Suppressor macrophage treated with lipopolysaccharide for 4 hours (primary cell): ENCODE measurements around the gene ILDR2.
"Not testable (repeated sequence)": the region's sequence is repeated elsewhere in the genome, so short reads cannot be mapped to it uniquely, and the experiment has no call there.

Experiments
- DNase-seq: peaks from one replicate; pipeline ENCODE4 v3.0.0-alpha.2; 2020

The ILDR2 gene

GRCh38 chr1:166884040-166884642, 91.2 kb downstream of the ILDR2 start:
- DNase-seq: peak; percentile 35

DNA sequence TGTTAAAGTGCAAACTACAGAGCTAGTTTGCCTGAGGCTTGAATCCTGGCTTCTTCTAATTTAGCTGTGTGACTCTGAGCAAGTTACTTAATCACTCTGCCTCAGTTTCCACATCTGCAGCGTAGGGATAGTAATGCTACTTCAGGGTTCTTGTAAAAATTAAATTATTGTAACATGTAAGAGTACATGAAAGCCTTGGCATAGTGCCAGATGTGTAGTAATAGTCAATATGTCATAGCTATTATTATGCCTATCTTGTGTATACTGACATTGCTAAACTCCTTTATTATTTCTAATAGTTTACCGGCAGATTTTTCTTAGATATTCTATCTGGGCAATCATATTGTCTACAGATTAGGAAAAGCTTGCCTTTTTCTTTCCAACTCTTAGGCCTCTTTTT, 92.4 kb downstream of the ILDR2 start:
- DNase-seq: no peak

GRCh38 chr1:166878173-166878917, 97.0 kb downstream of the ILDR2 start:
- DNase-seq: not testable (repeated sequence)

- DNase-seq: no peak
Measured at GRCh38 chr1:166876540-166876838, 98.9 kb downstream of the ILDR2 start.

GRCh38 chr1:166875734-166876539, 99.4 kb downstream of the ILDR2 start, which contains the start of gene TADA1:
TADA1 (minus strand) TSS chr1:166876264; CDS start chr1:166876233, 31 bp downstream.
- DNase-seq: peak; percentile 94

- no peak for DNase-seq
Measured at GRCh38 chr1:166875302-166875733, 100.0 kb downstream of the ILDR2 start.

- no peak for DNase-seq
Measured at GRCh38 chr1:166874464-166874863, 100.9 kb downstream of the ILDR2 start.

GRCh38 chr1:166870584-166870983, 104.8 kb downstream of the ILDR2 start:
- DNase-seq: no peak

DNA sequence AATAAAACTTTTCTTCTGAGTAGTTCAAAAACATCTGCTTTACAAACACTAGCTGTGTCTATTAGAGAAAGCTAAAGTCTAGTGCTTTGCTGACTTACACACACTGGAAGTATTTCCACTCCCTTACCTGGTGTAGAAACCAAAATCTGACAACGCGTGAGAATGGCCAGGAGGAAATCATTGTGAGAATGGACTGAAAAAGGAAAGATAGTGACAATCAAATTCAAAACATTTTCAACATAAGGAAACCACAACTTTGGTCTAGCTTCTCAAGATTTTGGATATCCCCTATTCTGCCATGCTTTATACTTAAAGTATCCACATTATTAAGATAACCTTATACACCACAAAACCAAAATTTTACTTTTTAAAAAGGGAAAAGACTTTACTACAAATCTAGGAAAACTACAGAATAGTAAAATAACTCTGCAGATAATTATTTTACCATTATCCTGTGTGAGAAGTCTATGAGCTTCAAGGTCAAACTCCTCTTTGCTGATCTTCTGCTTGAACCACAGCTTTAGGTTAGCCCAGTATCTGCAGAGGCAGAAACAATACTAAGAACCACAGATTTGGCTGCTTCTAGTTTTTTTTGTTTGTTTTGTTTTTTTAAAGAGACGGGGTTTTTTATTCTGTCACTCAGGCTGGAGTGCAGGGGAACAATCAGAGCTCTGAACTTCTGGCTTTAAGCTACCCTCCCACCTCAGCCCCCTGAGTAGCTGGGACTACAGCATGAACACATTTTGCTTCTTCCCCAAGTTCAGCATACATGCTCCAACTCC, 105.8 kb downstream of the ILDR2 start:
- DNase-seq: no peak

- DNase-seq: no peak
Measured at GRCh38 chr1:166868639-166869038, 106.7 kb downstream of the ILDR2 start.

GRCh38 chr1:166865926-166866325, 109.4 kb downstream of the ILDR2 start:
- no peak for DNase-seq

DNA sequence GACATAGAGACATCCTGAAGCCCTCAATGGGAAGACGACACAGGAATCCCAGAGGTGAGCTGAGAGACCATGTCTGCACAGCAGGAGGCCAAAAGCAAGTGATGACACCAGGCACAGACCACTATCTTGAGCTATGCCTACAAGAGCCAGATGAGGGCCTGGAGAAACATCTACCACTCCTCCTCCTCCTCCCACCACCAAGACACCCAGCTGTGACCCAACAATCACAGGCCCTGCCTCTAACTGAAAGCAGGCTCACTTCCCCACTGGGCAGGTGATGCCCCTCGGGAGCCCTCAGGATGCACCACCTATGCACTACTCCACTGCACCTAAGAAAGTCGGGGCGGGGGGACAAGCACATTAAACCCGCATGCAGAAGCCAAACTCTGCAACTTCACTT, 115.7 kb downstream of the ILDR2 start:
- DNase-seq: no peak

DNA sequence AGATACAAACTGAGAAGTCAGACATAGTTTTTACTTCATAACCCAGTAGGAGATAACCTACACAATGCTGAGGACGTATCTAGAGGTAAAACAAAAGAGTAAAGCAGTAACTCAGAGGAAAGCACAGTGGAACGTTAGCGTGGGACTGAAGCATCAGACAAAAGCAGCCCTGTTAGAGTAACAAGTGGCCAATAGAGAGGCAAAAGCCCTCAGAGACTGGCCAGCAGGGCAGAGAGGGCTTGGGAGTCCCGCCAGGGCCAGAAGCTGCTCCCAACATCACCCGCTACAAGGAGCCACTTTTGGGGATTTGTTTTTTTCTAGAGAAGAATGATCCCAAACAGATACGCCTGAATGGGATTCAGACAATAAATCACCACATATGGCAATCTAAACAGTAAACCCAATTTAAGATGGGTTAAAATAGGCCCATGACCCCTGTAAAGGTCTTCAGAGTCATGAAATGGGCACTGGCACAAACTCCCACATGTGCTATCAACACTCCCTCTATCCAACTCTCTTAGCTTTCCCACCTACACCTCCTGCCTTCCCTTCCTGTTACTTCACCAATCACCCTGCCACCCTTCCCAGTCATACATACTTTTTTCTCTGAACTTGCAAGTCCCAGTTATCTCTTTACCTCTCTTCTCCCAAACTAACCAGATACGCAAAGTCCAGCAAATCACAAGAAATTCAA, 116.5 kb downstream of the ILDR2 start:
- DNase-seq: no peak
